Common myeloid progenitor, CD34-positive (primary cell): ENCODE results near the gene BASP1.
"Not testable (repeated sequence)": the region's sequence is repeated elsewhere in the genome, so short reads cannot be mapped to it uniquely, and the experiment has no call there.

Source experiments
- CTCF ChIA-PET: fragments of 350-600 bp; sonication (Branson Sonifier 250); formaldehyde crosslinking; loops from one replicate; lab custom pipeline; 2021; ENCODE audit warnings: antibody characterized with exemption; lab: Charles Lee
- POLR2A ChIA-PET: fragments of 350-600 bp; sonication (Branson Sonifier 250); formaldehyde crosslinking; loops from one replicate; lab custom pipeline; 2021; ENCODE audit warnings: antibody characterized with exemption; lab: Charles Lee
- DNase-seq, 3 donors: peaks; one replicate each; pipeline versions ENCODE4 v3.0.0 to v3.0.0-alpha.2; 2013
- H3K27ac ChIP-seq, 2 experiments: 1 replicate in 1 of 2; 2 replicates in 1 of 2; pipeline ENCODE4 v1.7.0; 2013; ENCODE audit warnings: inconsistent platforms in 2 of 2, low read length in 2 of 2, mild to moderate bottlenecking in 2 of 2, low read depth in 1 of 2, moderate library complexity in 1 of 2; ENCODE audit not compliant: severe bottlenecking in 2 of 2, insufficient read depth in 1 of 2, poor library complexity in 1 of 2
- H3K27me3 ChIP-seq, 5 experiments: replicated peaks in 2 of 5; 1 replicate in 3 of 5; 2 replicates in 2 of 5; pipeline versions ENCODE4 v1.6.1 to v1.7.0; 2013; ENCODE audit warnings: low read length in 4 of 5, mild to moderate bottlenecking in 2 of 5, moderate library complexity in 2 of 5, inconsistent platforms in 1 of 5; ENCODE audit not compliant: insufficient read depth in 5 of 5, control insufficient read depth in 4 of 5
- H3K36me3 ChIP-seq, 4 experiments: 1 replicate in 2 of 4; 2 replicates in 2 of 4; pipeline versions ENCODE4 v1.6.1 to v1.7.0; 2013; ENCODE audit warnings: low read length in 3 of 4, control low read depth in 1 of 4, mild to moderate bottlenecking in 1 of 4; ENCODE audit not compliant: control insufficient read depth in 4 of 4, insufficient read depth in 4 of 4
- H3K4me1 ChIP-seq, 4 experiments: 1 replicate in 3 of 4; 2 replicates in 1 of 4; pipeline versions ENCODE4 v1.6.1 to v1.7.1; 2013; ENCODE audit warnings: low read length in 3 of 4, mild to moderate bottlenecking in 3 of 4, control low read depth in 1 of 4, inconsistent platforms in 1 of 4, moderate library complexity in 1 of 4; ENCODE audit not compliant: control insufficient read depth in 4 of 4, insufficient read depth in 4 of 4; ENCODE audit errors: control extremely low read depth in 1 of 4
- H3K4me3 ChIP-seq, 7 experiments: 1 replicate in 4 of 7; 2 replicates in 3 of 7; pipeline versions ENCODE4 v1.5.1 to v1.7.0; 2013; ENCODE audit warnings: mild to moderate bottlenecking in 7 of 7, low read length in 6 of 7, moderate library complexity in 6 of 7, inconsistent platforms in 2 of 7, low read depth in 2 of 7, control low read depth in 1 of 7; ENCODE audit not compliant: insufficient read depth in 4 of 7, control insufficient read depth in 1 of 7; ENCODE audit errors: extremely low read depth in 1 of 7
- H3K9me3 ChIP-seq, 5 experiments: 1 replicate in 4 of 5; 2 replicates in 1 of 5; pipeline versions ENCODE4 v1.6.1 to v1.7.1; 2013; ENCODE audit warnings: low read length in 4 of 5, mild to moderate bottlenecking in 2 of 5, inconsistent platforms in 1 of 5, low read depth in 1 of 5, moderate library complexity in 1 of 5; ENCODE audit not compliant: control insufficient read depth in 4 of 5, insufficient read depth in 2 of 5; ENCODE audit errors: control extremely low read depth in 1 of 5
- WGBS: methylation state at CpG from one replicate; pipeline ENCODE4 v1.1.5; 2013; ENCODE audit not compliant: insufficient coverage; 5-methylcytosine and 5-hydroxymethylcytosine counted together

The BASP1 gene

DNA sequence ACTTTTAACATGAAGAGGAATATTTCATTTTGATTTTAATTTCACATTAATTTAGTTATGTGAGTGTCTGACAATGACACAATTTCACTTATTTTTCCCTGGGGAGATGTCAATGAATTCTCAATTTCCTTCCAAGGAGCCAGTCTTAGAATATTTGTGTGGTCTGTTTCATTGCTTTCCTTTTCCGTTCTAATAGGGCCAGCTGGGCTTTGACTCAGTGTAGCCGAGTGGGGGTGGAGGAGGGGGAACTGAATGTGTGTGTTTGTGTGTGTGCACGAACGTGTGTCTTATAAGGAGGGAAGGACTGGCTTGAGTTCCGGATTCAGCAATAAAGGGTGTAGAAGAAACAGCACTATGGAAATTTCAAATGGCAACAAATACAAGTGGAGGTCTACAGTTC lies 100.0 kb downstream of the BASP1 start:
- Histone ChIP-seq H3K4me3 (peak overlapping the region in 1 of 7 experiments; percentile 25), H3K4me1 (peaks cover 14 to 27% (median 22%) of the 10 kb centered on the region in 4 experiments), H3K27me3 (no peaks in the 10 kb centered on the region), H3K36me3 (no peaks in the 10 kb centered on the region), H3K9me3 (no peaks in the 10 kb centered on the region), H3K27ac (no peak overlapping the region)
- CTCF ChIA-PET, result no interaction called here
- POLR2A ChIA-PET, result no interaction called here
- peak in 2 of 3 donors; percentile 5 to 12 for DNase-seq
- WGBS, result 93% methylated on average over 4 of the region's 5 CpGs

DNA sequence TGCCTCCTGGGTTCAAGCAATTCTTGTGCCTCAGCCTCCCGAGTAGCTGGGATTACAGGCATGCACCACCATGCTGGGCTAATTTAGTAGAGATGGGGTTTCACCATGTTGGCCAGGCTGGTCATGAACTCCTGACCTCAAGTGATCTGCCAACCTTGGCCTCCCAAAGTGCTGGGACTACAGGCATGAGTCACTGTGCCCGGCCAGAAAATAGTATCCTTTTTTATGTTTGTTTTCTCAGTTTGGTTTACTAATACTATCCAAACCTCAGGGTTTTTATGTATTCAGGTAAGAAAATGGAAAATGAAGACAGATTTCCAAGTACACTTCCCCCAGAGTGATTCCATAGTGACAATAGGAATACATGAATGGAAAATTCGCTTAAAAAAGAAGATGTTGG lies 101.7 kb downstream of the BASP1 start:
- H3K4me3 ChIP-seq, CTCF ChIA-PET, DNase-seq, H3K9me3 ChIP-seq, H3K27me3 ChIP-seq, H3K27ac ChIP-seq, H3K36me3 ChIP-seq, POLR2A ChIA-PET: not testable (repeated sequence)
- H3K4me1 ChIP-seq, result peaks cover 14 to 27% (median 22%) of the 10 kb centered on the region in 4 experiments
- 94% methylated on average over 2 of the region's 3 CpGs for WGBS

DNA sequence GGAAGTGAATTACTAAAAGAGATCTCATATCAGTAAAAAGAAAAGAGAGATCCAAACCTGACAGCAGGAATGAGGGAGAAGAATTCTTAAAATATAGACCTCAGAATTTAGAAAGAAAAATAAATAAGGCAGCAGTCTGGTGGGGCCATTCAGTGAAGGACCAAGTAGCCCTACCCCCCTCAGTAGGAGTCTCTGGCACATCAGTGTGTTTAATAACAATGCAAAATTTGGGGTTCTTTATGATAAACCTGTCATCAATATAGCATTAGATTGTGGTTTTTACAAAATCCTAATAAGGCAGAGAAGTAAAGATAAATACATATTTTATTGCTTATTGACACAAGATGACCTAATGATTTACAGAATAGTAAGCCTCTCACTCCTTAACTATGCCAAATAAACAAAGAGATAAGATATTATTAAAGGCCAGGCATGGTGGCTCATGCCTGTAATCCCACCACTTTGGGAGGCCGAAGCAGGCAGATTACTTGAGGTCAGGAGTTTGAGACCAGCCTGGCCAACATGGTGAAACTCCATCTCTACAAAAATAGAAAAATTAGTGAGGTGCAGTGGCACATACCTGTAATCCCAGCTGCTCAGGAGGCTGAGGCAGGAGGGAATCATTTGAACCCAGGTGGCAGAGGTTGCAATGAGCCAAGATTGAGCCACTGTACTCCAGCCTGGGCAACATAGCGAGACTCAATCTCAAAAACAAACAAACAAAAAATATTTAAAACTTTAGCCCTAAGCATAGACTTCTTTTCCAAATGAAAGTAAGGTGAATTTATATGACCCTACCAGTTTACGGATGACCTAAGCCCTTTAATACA lies 108.6 kb downstream of the BASP1 start:
- no peak overlapping the region for H3K4me3 ChIP-seq
- WGBS, result 100% methylated on average over 2 of the region's 3 CpGs
- H3K27ac ChIP-seq, result no peak overlapping the region
- H3K36me3 ChIP-seq, result no peaks in the 10 kb centered on the region
- H3K9me3 ChIP-seq, result no peaks in the 10 kb centered on the region
- POLR2A ChIA-PET, result no interaction called here
- DNase-seq, result no peak
- CTCF ChIA-PET, result no interaction called here
- no peaks in the 10 kb centered on the region for H3K27me3 ChIP-seq
- no peaks in the 10 kb centered on the region for H3K4me1 ChIP-seq
